GM23338 (cell line): ENCODE data around the gene ZFYVE28. TPM values are rescaled to one million over a fixed set of nuclear protein-coding genes. Genes with fewer than 3 reads are reported as not detected.

Experiments
- ATAC-seq: fragments of 200-7000 bp; cut with Tn5 transposase; 3 replicates; pipeline ENCODE4 v1.9.1; 2020
- DNase-seq: peaks from one replicate; pipeline ENCODE4 v3.0.0-alpha.2; 2015; ENCODE audit warnings: low spot score
- H2AFZ ChIP-seq: fragments of 200-600 bp; sonication (generic); 2 replicates; pipeline ENCODE4 v1.8.0; 2016; ENCODE audit warnings: antibody characterized with exemption, mild to moderate bottlenecking, moderate library complexity
- H3F3A ChIP-seq: fragments of 200-600 bp; sonication (generic); replicated peaks from 2 replicates; pipeline ENCODE4 v1.8.0; 2017; ENCODE audit warnings: antibody characterized with exemption, mixed run types, low read depth
- H3K27ac ChIP-seq: fragments of 200-600 bp; sonication (generic); 2 replicates; pipeline ENCODE4 v1.6.1; 2016; ENCODE audit warnings: low read depth
- H3K27me3 ChIP-seq: fragments of 200-600 bp; sonication (generic); 2 replicates; pipeline ENCODE4 v1.8.0; 2016; ENCODE audit warnings: mild to moderate bottlenecking, mixed run types, moderate library complexity; ENCODE audit not compliant: insufficient read depth
- H3K36me3 ChIP-seq: fragments of 200-600 bp; sonication (generic); 2 replicates; pipeline ENCODE4 v1.8.0; 2016; ENCODE audit warnings: mild to moderate bottlenecking; ENCODE audit not compliant: insufficient read depth
- H3K4me1 ChIP-seq: fragments of 200-600 bp; sonication (generic); 2 replicates; pipeline ENCODE4 v1.8.0; 2016; ENCODE audit warnings: mild to moderate bottlenecking, moderate library complexity; ENCODE audit not compliant: insufficient read depth
- H3K4me2 ChIP-seq: fragments of 200-600 bp; sonication (generic); 2 replicates; pipeline ENCODE4 v1.7.1; 2017; ENCODE audit warnings: mixed run types
- H3K4me3 ChIP-seq: fragments of 200-600 bp; sonication (generic); 2 replicates; pipeline ENCODE4 v1.6.1; 2016; ENCODE audit warnings: mixed run types
- H3K79me2 ChIP-seq: fragments of 200-600 bp; sonication (generic); replicated peaks from 2 replicates; pipeline ENCODE4 v1.8.0; 2017; ENCODE audit warnings: mild to moderate bottlenecking; ENCODE audit not compliant: insufficient read depth
- H3K9me2 ChIP-seq: fragments of 200-600 bp; sonication (generic); 2 replicates; pipeline ENCODE4 v1.8.0; 2017; ENCODE audit not compliant: insufficient read depth
- H4K20me1 ChIP-seq: fragments of 200-600 bp; sonication (generic); replicated peaks from 2 replicates; pipeline ENCODE4 v1.8.0; 2017; ENCODE audit warnings: mild to moderate bottlenecking; ENCODE audit not compliant: insufficient read depth
- H3K27ac Mint-ChIP-seq: 2 replicates; pipeline ENCODE4 v1.8.0; 2020; ENCODE audit warnings: inconsistent platforms, mild to moderate bottlenecking, moderate library complexity, mixed read lengths
- H3K27me3 Mint-ChIP-seq: 3 replicates; pipeline ENCODE4 v1.8.0; 2022; ENCODE audit warnings: low read depth, mild to moderate bottlenecking, moderate library complexity, mixed read lengths, inconsistent platforms; ENCODE audit not compliant: insufficient read depth, poor library complexity
- H3K36me3 Mint-ChIP-seq: 3 replicates; pipeline ENCODE4 v1.8.0; 2021; ENCODE audit warnings: low read depth, mild to moderate bottlenecking, inconsistent platforms, moderate library complexity, mixed read lengths
- H3K4me1 Mint-ChIP-seq: 3 replicates; pipeline ENCODE4 v1.8.0; 2020; ENCODE audit warnings: mild to moderate bottlenecking, inconsistent platforms, mixed read lengths
- H3K4me3 Mint-ChIP-seq: 3 replicates; pipeline ENCODE4 v1.8.0; 2021; ENCODE audit warnings: moderate library complexity, mild to moderate bottlenecking, inconsistent platforms, mixed read lengths
- H3K9me3 Mint-ChIP-seq: 3 replicates; pipeline ENCODE4 v1.8.0; 2020; ENCODE audit warnings: moderate library complexity, mild to moderate bottlenecking, inconsistent platforms, mixed read lengths
- CREB1 ChIP-seq: fragments of 250-450 bp; sonication (Bioruptor Pico); IDR thresholded peaks from 2 replicates; pipeline ENCODE4 v1.5.0; 2020; ENCODE audit warnings: low read depth, mild to moderate bottlenecking, moderate library complexity
- EZH2phosphoT487 ChIP-seq: fragments of 200-600 bp; sonication (generic); IDR thresholded peaks from one replicate; pipeline ENCODE4 v1.8.1; 2018; ENCODE audit warnings: antibody characterized with exemption; ENCODE audit not compliant: unreplicated experiment
- JUNB ChIP-seq: IDR thresholded peaks from one replicate; pipeline ENCODE4 v1.6.1; 2016; ENCODE audit warnings: antibody characterized with exemption; ENCODE audit not compliant: unreplicated experiment
- NANOG ChIP-seq: IDR thresholded peaks from 2 replicates; pipeline ENCODE4 v1.6.1; 2016; ENCODE audit warnings: antibody characterized with exemption, borderline replicate concordance
- POLR2AphosphoS5 ChIP-seq: IDR thresholded peaks from 2 replicates; pipeline ENCODE4 v1.6.1; 2016; ENCODE audit warnings: antibody characterized with exemption, low read depth
- STAT1 ChIP-seq: IDR thresholded peaks from one replicate; pipeline ENCODE4 v1.6.1; 2016; ENCODE audit warnings: antibody characterized with exemption; ENCODE audit not compliant: unreplicated experiment
- ZNF114 ChIP-seq: fragments of 250-450 bp; sonication (Bioruptor Pico); IDR thresholded peaks from 2 replicates; pipeline ENCODE4 v1.5.0; 2020; ENCODE audit warnings: mild to moderate bottlenecking, moderate library complexity
- ZNF331 ChIP-seq: fragments of 250-450 bp; sonication (Bioruptor Pico); IDR thresholded peaks from 2 replicates; pipeline ENCODE4 v1.5.0; 2020; ENCODE audit warnings: low read depth, mild to moderate bottlenecking, moderate library complexity
- polyA plus RNA-seq: library from polyadenylated mRNA; unstranded; fragments of >200 nt; fragmentation: Nextera tagmentation; extraction: Ambion mirVana; gene quantifications from 2 replicates; pipeline ENCODE4 v1.2.1, GENCODE V29; 2016
- total RNA-seq: library from RNA; depleted of rRNA; stranded (reverse); fragments of >200 nt; shearing (Covaris generic); gene quantifications from 2 replicates; pipeline ENCODE4 v1.2.3, GENCODE V29; 2014
- TF ChIP-seq, protein P1 (sequence below): IDR thresholded peaks from 2 replicates; pipeline ENCODE4 v1.6.1; 2016; ENCODE audit warnings: antibody characterized with exemption
- TF ChIP-seq, protein P2 (sequence below): IDR thresholded peaks from one replicate; pipeline ENCODE4 v1.6.1; 2018; ENCODE audit warnings: antibody characterized with exemption; ENCODE audit not compliant: unreplicated experiment
- TF ChIP-seq, protein P3 (sequence below), 2 experiments: fragments of 200-600 bp in 1 of 2; sonication (generic) in 1 of 2; conservative IDR thresholded peaks; 2 replicates each; pipeline versions ENCODE4 v1.5.1 to v1.6.1; 2016 to 2017; ENCODE audit warnings: antibody characterized with exemption in 2 of 2, low read depth in 2 of 2, mild to moderate bottlenecking in 2 of 2, moderate library complexity in 1 of 2
- TF ChIP-seq, protein P4 (sequence below): fragments of 250-450 bp; sonication (Bioruptor Pico); IDR thresholded peaks from 2 replicates; pipeline ENCODE4 v1.5.0; 2020; ENCODE audit warnings: mild to moderate bottlenecking, moderate library complexity

The ZFYVE28 gene
- total and polyA plus RNA-seq, 2 experiments from 2014 or later, result 2.6 to 4.6 TPM

DNA sequence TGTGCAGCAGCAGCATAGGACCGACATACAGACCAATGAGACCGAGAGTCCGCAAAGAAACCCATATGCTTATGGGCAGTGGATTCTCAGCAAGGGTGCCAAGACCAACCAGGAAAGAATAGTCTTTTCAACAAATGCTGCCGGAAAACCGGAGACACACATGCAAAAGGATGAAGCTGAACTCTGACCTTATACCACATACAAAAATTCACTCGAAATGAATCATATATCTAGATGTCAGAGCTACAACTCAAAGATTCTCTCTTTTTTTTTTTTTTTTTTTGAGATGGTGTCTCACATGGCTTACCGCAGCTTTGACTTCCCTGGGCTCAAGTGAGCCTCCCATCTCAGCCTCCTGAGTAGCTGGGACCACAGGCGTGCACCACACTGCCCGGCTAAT, 140.5 kb downstream of the ZFYVE28 start:
- ATAC-seq (no peak), DNase-seq (no peak)
- H3K27me3 Mint-ChIP-seq, result peaks cover 6% of the 10 kb centered on the region
- Histone ChIP-seq H3K27me3 (no peaks in the 10 kb centered on the region), H2AFZ (no peak overlapping the region), H3K4me3 (no peak overlapping the region), H3K9me2 (no peaks in the 10 kb centered on the region), H3K27ac (no peak overlapping the region), H3K36me3 (no peaks in the 10 kb centered on the region), H3F3A (no peaks in the 10 kb centered on the region), H3K79me2 (no peaks in the 10 kb centered on the region), H4K20me1 (no peaks in the 10 kb centered on the region), H3K4me2 (no peak overlapping the region), H3K4me1 (no peaks in the 10 kb centered on the region)
- no peaks in the 10 kb centered on the region for H3K36me3 Mint-ChIP-seq
- TF ChIP-seq, protein P1, sequence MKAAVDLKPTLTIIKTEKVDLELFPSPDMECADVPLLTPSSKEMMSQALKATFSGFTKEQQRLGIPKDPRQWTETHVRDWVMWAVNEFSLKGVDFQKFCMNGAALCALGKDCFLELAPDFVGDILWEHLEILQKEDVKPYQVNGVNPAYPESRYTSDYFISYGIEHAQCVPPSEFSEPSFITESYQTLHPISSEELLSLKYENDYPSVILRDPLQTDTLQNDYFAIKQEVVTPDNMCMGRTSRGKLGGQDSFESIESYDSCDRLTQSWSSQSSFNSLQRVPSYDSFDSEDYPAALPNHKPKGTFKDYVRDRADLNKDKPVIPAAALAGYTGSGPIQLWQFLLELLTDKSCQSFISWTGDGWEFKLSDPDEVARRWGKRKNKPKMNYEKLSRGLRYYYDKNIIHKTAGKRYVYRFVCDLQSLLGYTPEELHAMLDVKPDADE, result no peak
- no peak for TF ChIP-seq NANOG
- TF ChIP-seq, protein P2, sequence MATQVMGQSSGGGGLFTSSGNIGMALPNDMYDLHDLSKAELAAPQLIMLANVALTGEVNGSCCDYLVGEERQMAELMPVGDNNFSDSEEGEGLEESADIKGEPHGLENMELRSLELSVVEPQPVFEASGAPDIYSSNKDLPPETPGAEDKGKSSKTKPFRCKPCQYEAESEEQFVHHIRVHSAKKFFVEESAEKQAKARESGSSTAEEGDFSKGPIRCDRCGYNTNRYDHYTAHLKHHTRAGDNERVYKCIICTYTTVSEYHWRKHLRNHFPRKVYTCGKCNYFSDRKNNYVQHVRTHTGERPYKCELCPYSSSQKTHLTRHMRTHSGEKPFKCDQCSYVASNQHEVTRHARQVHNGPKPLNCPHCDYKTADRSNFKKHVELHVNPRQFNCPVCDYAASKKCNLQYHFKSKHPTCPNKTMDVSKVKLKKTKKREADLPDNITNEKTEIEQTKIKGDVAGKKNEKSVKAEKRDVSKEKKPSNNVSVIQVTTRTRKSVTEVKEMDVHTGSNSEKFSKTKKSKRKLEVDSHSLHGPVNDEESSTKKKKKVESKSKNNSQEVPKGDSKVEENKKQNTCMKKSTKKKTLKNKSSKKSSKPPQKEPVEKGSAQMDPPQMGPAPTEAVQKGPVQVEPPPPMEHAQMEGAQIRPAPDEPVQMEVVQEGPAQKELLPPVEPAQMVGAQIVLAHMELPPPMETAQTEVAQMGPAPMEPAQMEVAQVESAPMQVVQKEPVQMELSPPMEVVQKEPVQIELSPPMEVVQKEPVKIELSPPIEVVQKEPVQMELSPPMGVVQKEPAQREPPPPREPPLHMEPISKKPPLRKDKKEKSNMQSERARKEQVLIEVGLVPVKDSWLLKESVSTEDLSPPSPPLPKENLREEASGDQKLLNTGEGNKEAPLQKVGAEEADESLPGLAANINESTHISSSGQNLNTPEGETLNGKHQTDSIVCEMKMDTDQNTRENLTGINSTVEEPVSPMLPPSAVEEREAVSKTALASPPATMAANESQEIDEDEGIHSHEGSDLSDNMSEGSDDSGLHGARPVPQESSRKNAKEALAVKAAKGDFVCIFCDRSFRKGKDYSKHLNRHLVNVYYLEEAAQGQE, result no peak
- TF ChIP-seq POLR2AphosphoS5, result no peak
- no peak for TF ChIP-seq CREB1 (CRISPR knock-in tag)
- no peak for TF ChIP-seq ZNF331 (CRISPR knock-in tag)
- TF ChIP-seq, protein P3, sequence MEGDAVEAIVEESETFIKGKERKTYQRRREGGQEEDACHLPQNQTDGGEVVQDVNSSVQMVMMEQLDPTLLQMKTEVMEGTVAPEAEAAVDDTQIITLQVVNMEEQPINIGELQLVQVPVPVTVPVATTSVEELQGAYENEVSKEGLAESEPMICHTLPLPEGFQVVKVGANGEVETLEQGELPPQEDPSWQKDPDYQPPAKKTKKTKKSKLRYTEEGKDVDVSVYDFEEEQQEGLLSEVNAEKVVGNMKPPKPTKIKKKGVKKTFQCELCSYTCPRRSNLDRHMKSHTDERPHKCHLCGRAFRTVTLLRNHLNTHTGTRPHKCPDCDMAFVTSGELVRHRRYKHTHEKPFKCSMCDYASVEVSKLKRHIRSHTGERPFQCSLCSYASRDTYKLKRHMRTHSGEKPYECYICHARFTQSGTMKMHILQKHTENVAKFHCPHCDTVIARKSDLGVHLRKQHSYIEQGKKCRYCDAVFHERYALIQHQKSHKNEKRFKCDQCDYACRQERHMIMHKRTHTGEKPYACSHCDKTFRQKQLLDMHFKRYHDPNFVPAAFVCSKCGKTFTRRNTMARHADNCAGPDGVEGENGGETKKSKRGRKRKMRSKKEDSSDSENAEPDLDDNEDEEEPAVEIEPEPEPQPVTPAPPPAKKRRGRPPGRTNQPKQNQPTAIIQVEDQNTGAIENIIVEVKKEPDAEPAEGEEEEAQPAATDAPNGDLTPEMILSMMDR (conservative IDR thresholded peaks at IDR 0.05; ENCODE audit: low read depth in 2 of 2), result no peak
- no peak for TF ChIP-seq JUNB
- TF ChIP-seq, protein P4, sequence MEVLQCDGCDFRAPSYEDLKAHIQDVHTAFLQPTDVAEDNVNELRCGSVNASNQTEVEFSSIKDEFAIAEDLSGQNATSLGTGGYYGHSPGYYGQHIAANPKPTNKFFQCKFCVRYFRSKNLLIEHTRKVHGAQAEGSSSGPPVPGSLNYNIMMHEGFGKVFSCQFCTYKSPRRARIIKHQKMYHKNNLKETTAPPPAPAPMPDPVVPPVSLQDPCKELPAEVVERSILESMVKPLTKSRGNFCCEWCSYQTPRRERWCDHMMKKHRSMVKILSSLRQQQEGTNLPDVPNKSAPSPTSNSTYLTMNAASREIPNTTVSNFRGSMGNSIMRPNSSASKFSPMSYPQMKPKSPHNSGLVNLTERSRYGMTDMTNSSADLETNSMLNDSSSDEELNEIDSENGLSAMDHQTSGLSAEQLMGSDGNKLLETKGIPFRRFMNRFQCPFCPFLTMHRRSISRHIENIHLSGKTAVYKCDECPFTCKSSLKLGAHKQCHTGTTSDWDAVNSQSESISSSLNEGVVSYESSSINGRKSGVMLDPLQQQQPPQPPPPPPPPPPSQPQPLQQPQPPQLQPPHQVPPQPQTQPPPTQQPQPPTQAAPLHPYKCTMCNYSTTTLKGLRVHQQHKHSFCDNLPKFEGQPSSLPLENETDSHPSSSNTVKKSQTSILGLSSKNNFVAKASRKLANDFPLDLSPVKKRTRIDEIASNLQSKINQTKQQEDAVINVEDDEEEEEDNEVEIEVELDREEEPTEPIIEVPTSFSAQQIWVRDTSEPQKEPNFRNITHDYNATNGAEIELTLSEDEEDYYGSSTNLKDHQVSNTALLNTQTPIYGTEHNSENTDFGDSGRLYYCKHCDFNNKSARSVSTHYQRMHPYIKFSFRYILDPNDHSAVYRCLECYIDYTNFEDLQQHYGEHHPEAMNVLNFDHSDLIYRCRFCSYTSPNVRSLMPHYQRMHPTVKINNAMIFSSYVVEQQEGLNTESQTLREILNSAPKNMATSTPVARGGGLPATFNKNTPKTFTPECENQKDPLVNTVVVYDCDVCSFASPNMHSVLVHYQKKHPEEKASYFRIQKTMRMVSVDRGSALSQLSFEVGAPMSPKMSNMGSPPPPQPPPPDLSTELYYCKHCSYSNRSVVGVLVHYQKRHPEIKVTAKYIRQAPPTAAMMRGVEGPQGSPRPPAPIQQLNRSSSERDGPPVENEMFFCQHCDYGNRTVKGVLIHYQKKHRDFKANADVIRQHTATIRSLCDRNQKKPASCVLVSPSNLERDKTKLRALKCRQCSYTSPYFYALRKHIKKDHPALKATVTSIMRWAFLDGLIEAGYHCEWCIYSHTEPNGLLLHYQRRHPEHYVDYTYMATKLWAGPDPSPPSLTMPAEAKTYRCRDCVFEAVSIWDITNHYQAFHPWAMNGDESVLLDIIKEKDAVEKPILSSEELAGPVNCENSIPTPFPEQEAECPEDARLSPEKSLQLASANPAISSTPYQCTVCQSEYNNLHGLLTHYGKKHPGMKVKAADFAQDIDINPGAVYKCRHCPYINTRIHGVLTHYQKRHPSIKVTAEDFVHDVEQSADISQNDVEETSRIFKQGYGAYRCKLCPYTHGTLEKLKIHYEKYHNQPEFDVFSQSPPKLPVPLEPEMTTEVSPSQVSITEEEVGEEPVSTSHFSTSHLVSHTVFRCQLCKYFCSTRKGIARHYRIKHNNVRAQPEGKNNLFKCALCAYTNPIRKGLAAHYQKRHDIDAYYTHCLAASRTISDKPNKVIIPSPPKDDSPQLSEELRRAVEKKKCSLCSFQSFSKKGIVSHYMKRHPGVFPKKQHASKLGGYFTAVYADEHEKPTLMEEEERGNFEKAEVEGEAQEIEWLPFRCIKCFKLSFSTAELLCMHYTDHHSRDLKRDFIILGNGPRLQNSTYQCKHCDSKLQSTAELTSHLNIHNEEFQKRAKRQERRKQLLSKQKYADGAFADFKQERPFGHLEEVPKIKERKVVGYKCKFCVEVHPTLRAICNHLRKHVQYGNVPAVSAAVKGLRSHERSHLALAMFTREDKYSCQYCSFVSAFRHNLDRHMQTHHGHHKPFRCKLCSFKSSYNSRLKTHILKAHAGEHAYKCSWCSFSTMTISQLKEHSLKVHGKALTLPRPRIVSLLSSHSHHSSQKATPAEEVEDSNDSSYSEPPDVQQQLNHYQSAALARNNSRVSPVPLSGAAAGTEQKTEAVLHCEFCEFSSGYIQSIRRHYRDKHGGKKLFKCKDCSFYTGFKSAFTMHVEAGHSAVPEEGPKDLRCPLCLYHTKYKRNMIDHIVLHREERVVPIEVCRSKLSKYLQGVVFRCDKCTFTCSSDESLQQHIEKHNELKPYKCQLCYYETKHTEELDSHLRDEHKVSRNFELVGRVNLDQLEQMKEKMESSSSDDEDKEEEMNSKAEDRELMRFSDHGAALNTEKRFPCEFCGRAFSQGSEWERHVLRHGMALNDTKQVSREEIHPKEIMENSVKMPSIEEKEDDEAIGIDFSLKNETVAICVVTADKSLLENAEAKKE, result no peak
- no peak for TF ChIP-seq EZH2phosphoT487
- TF ChIP-seq ZNF114 (CRISPR knock-in tag), result no peak
- no peak for TF ChIP-seq STAT1
- H3K27ac Mint-ChIP-seq, result no peak overlapping the region
- H3K9me3 Mint-ChIP-seq, result no peaks in the 10 kb centered on the region
- peaks cover 5% of the 10 kb centered on the region; the same call in 1 of the 3 replicates for H3K4me1 Mint-ChIP-seq
- H3K4me3 Mint-ChIP-seq, result no peak overlapping the region
